Caco-2 (cell line): ENCODE results near the gene SRGAP2B. TPM values are rescaled to one million over a fixed set of nuclear protein-coding genes. Genes with fewer than 3 reads are reported as not detected.
"Not testable (repeated sequence)": the region's sequence is repeated elsewhere in the genome, so short reads cannot be mapped to it uniquely, and the experiment has no call there.

Experiments used
- BruUV-seq: library from RNA; stranded (reverse); fragments of 400-500 nt; replicated peaks from 2 replicates; lab custom pipeline; 2021; lab: Mats Ljungman, UMichigan
- CTCF ChIA-PET: fragments of 300-600 bp; sonication (Branson Sonifier 250); formaldehyde crosslinking; loops from one replicate; lab custom pipeline; 2022; ENCODE audit warnings: antibody characterized with exemption; lab: Charles Lee
- POLR2A ChIA-PET: fragments of 300-600 bp; sonication (Branson Sonifier 250); formaldehyde crosslinking; loops from one replicate; lab custom pipeline; 2022; ENCODE audit warnings: antibody characterized with exemption; lab: Charles Lee
- DNase-seq, 2 experiments: peaks; one replicate each; pipeline versions ENCODE4 v3.0.0 to v3.0.0-alpha.2; 2020 to 2022
- H3K27me3 ChIP-seq: replicated peaks from 2 replicates; pipeline ENCODE4 v1.6.0; 2011; ENCODE audit warnings: low read length; ENCODE audit not compliant: control insufficient read depth, insufficient read depth
- H3K36me3 ChIP-seq: 2 replicates; pipeline ENCODE4 v1.5.1; 2011; ENCODE audit warnings: low read length; ENCODE audit not compliant: control insufficient read depth, insufficient read depth
- H3K4me1 ChIP-seq: fragments of 250-450 bp; sonication (Bioruptor Pico); 2 replicates; pipeline ENCODE4 v1.5.1; 2020; ENCODE audit warnings: mild to moderate bottlenecking
- H3K4me3 ChIP-seq: 2 replicates; pipeline ENCODE4 v1.5.1; 2011; ENCODE audit warnings: low read depth, mild to moderate bottlenecking, control low read depth, low read length
- H3K9me3 ChIP-seq: fragments of 250-450 bp; sonication (Bioruptor Pico); 2 replicates; pipeline ENCODE4 v1.5.1; 2020; ENCODE audit warnings: mild to moderate bottlenecking, moderate library complexity
- H3K27ac Mint-ChIP-seq: one replicate; pipeline ENCODE4 v1.8.0; 2022; ENCODE audit warnings: mixed read lengths; ENCODE audit not compliant: unreplicated experiment
- H3K27me3 Mint-ChIP-seq: one replicate; pipeline ENCODE4 v1.8.0; 2022; ENCODE audit warnings: mixed read lengths; ENCODE audit not compliant: insufficient read depth, unreplicated experiment
- H3K36me3 Mint-ChIP-seq: one replicate; pipeline ENCODE4 v1.8.0; 2022; ENCODE audit warnings: mild to moderate bottlenecking, mixed read lengths; ENCODE audit not compliant: insufficient read depth, unreplicated experiment
- H3K4me1 Mint-ChIP-seq: one replicate; pipeline ENCODE4 v1.8.0; 2022; ENCODE audit warnings: low read depth, mixed read lengths; ENCODE audit not compliant: unreplicated experiment
- H3K4me3 Mint-ChIP-seq: one replicate; pipeline ENCODE4 v1.8.0; 2022; ENCODE audit warnings: mild to moderate bottlenecking, moderate library complexity, mixed read lengths; ENCODE audit not compliant: unreplicated experiment
- H3K9me3 Mint-ChIP-seq: one replicate; pipeline ENCODE4 v1.8.0; 2022; ENCODE audit warnings: mixed read lengths; ENCODE audit not compliant: unreplicated experiment
- intact Hi-C: fragments of 100-400 bp; cut with micrococcal nuclease; formaldehyde crosslinking; loops from one replicate; pipeline ENCODE4 v1.10.0; 2022; ENCODE audit not compliant: unreplicated experiment
- total RNA-seq: library from RNA; stranded (reverse); gene quantifications from 2 replicates; pipeline ENCODE4 v1.2.3, GENCODE V29; 2022

SRGAP2B gene
- total RNA-seq, 1 experiment from 2014 or later, result 6.5 TPM

DNA sequence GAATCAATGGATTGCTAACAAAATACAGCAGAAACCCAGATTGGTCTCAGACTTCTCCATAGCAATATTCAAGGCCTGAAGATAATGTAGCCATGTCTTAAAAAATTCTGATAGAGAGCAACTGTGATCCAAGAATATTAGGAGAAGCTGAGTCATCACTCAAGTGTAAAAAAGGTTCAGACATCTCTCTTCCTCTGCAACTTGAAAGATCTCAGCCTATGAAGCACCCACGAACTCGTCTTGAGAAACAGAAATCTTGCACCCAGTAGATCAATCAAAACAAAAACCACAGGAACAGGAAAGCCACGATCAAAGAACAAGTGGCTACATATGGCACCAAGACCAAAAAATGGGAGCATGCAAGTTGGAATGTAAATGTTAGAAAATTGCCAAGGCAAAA is 85.2 kb downstream of the SRGAP2B start:
- intact Hi-C loops, DNase-seq, H3K4me3 ChIP-seq, H3K9me3 ChIP-seq, H3K4me1 ChIP-seq, H3K36me3 ChIP-seq, H3K9me3 Mint-ChIP-seq, H3K27me3 ChIP-seq, H3K4me3 Mint-ChIP-seq, H3K27me3 Mint-ChIP-seq, H3K4me1 Mint-ChIP-seq, H3K36me3 Mint-ChIP-seq, H3K27ac Mint-ChIP-seq, BruUV-seq, CTCF ChIA-PET, POLR2A ChIA-PET: not testable (repeated sequence)

DNA sequence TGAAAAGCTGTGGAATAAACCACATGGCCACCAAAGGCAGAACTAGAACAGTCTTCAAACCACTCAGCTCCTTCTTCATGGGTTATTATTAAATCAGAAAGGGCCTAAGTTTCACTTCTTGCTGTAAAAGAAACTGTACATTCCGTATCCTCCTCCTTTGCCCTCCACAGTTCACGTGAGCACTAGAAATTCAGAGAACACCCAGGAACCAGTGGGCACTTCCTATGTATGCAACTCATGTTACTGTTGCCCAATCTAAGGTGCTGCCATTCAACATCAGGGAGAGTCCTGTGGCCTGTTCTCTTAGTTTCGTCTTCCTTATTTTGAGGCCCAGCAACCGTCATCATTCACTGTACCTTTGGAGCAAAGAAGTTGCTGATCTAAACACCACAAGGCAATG is 86.7 kb downstream of the SRGAP2B start:
- H3K9me3 Mint-ChIP-seq, H3K4me1 ChIP-seq, H3K4me3 Mint-ChIP-seq, H3K27ac Mint-ChIP-seq, H3K27me3 Mint-ChIP-seq, BruUV-seq, H3K9me3 ChIP-seq, CTCF ChIA-PET, H3K36me3 ChIP-seq, intact Hi-C loops, H3K36me3 Mint-ChIP-seq, H3K4me3 ChIP-seq, H3K4me1 Mint-ChIP-seq, DNase-seq, H3K27me3 ChIP-seq, POLR2A ChIA-PET: not testable (repeated sequence)

DNA sequence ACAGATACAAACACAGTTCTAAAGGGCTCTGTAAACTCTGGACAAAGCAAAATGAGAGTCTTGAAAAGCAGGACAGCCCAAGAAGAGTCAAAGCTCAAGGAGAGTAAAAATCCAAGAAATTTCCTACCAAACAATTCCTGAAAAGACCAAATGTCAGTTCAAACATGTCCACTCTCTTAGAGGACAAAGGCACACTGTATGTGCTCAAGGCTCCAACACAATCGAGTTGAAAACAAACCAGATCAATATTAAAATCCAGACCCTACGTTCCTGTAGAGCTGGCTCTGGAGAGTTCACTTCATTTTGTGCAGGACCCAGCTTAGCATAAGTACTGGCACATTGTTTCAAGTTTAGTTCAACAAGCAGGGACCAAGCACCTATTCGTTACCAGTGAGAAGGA is 90.0 kb downstream of the SRGAP2B start:
- H3K9me3 Mint-ChIP-seq, DNase-seq, H3K9me3 ChIP-seq, H3K27me3 ChIP-seq, CTCF ChIA-PET, H3K27ac Mint-ChIP-seq, H3K36me3 ChIP-seq, H3K4me1 Mint-ChIP-seq, H3K4me1 ChIP-seq, H3K4me3 Mint-ChIP-seq, H3K27me3 Mint-ChIP-seq, H3K36me3 Mint-ChIP-seq, intact Hi-C loops, H3K4me3 ChIP-seq, POLR2A ChIA-PET, BruUV-seq: not testable (repeated sequence)

DNA sequence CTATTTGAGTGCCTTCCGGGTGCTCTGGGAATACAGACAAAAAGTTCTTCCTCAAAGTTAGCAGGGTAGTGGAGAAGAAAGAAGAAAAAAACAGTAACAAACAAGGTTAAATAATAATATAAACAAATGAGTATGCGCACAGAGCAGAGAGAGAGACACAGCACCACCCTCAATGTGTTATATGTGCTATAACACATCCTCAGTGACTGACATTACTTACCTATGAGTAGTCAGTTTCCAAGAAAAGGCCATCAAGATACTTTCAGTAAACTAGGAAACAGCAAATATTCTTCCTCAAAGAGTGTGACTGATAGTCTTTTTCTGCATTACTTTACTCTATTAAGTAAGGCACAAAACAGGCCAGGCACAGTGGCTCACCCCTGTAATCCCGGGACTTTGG is 93.7 kb downstream of the SRGAP2B start:
- H3K9me3 Mint-ChIP-seq, POLR2A ChIA-PET, H3K36me3 ChIP-seq, BruUV-seq, H3K27me3 ChIP-seq, DNase-seq, H3K4me1 Mint-ChIP-seq, H3K4me1 ChIP-seq, H3K9me3 ChIP-seq, H3K27me3 Mint-ChIP-seq, H3K27ac Mint-ChIP-seq, H3K4me3 Mint-ChIP-seq, H3K4me3 ChIP-seq, intact Hi-C loops, CTCF ChIA-PET, H3K36me3 Mint-ChIP-seq: not testable (repeated sequence)

DNA sequence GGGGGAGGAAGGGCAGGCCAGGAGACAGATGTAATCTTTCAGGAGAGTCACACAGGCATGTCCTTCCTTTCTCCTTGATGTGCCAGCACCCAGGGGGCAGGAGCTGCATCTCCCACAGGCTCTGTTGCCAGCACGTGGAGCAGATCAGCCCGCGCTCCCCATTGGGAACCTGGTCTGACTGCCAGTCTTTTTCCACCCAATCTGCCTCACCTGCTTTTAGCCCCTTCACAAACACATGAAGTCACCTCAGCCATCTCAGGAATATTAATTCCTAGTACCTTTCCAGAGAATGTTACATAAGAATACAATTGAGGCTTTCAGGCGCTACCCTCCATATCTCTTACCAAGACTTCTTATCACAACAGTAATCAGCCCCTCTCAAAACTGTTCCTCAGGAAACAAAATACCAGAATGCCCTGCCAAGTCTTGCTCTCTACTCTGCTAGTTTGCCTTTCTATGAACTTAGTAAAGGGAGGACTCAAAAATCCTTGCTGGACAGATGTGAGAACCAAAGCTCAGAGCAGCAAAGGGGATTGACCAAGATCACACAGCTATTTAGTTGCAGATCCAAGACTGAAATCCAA is 94.3 kb downstream of the SRGAP2B start:
- H3K4me3 Mint-ChIP-seq, BruUV-seq, H3K4me3 ChIP-seq, H3K36me3 ChIP-seq, H3K36me3 Mint-ChIP-seq, H3K4me1 Mint-ChIP-seq, H3K9me3 ChIP-seq, POLR2A ChIA-PET, H3K9me3 Mint-ChIP-seq, H3K27me3 Mint-ChIP-seq, intact Hi-C loops, H3K27me3 ChIP-seq, DNase-seq, H3K27ac Mint-ChIP-seq, CTCF ChIA-PET, H3K4me1 ChIP-seq: not testable (repeated sequence)

DNA sequence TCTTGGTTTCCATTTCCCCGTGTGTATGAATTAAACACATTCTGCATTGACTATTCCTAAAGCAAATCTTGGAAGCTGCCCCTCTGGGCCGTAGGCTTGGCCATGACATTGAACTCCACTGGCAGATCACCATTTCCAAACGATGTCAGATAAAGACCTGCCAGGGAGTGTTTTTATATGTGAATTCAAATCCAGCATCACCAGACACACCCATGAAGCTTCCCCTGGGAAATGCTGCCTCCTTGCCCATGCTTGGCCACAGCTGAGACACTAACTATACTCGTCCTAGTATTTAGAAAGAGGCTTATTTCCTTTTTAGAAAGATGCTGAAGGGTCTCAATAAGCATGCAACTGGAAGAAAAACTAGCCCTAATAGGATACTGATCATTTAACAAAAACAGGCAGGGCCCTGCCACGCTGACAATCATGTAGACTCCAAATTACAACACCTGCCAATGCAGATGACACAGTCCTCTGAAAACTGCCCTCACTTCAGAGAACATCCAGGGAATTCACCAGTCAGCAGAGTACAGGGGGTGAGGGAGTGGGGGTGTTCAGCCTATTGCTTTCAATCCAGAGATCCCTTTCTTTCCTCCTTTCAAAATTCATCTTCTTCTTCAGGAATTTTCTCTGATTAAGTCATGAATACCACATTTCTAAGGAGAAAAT is 94.9 kb downstream of the SRGAP2B start:
- H3K36me3 ChIP-seq, DNase-seq, intact Hi-C loops, H3K4me3 Mint-ChIP-seq, H3K36me3 Mint-ChIP-seq, CTCF ChIA-PET, POLR2A ChIA-PET, H3K27me3 Mint-ChIP-seq, H3K4me3 ChIP-seq, H3K27me3 ChIP-seq, H3K4me1 Mint-ChIP-seq, BruUV-seq, H3K4me1 ChIP-seq, H3K9me3 Mint-ChIP-seq, H3K27ac Mint-ChIP-seq, H3K9me3 ChIP-seq: not testable (repeated sequence)

DNA sequence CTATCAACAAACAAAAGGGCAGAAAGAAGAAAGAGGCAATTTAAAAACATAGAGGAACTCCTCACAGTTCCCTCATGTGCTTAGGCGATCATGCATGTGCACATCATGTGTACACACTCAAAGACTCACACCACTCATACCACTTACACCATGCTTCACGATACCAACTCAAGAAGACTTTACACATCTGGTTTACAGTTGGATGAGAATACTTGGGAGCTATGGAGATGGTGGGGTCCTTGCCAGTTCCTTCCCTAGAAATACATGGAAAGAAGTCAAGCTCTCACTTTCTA is 96.2 kb downstream of the SRGAP2B start:
- H3K4me3 Mint-ChIP-seq, H3K4me1 ChIP-seq, BruUV-seq, H3K4me3 ChIP-seq, H3K9me3 ChIP-seq, H3K36me3 ChIP-seq, intact Hi-C loops, POLR2A ChIA-PET, H3K9me3 Mint-ChIP-seq, H3K36me3 Mint-ChIP-seq, H3K27me3 Mint-ChIP-seq, H3K4me1 Mint-ChIP-seq, H3K27ac Mint-ChIP-seq, H3K27me3 ChIP-seq, DNase-seq, CTCF ChIA-PET: not testable (repeated sequence)
